Hepatocyte (in vitro differentiated cells): ENCODE results near the gene TBC1D5.

Experiments
- EZH2 ChIP-seq: fragments of 200-600 bp; sonication (generic); IDR thresholded peaks from 2 replicates; pipeline ENCODE4 v1.6.1; 2016; ENCODE audit warnings: antibody characterized with exemption, mild to moderate bottlenecking, borderline replicate concordance
- TF ChIP-seq, protein P1 (sequence below): fragments of 200-600 bp; sonication (generic); IDR thresholded peaks from 2 replicates; pipeline ENCODE4 v1.5.1; 2016; ENCODE audit warnings: antibody characterized with exemption, mild to moderate bottlenecking; ENCODE audit not compliant: poor library complexity

DNA sequence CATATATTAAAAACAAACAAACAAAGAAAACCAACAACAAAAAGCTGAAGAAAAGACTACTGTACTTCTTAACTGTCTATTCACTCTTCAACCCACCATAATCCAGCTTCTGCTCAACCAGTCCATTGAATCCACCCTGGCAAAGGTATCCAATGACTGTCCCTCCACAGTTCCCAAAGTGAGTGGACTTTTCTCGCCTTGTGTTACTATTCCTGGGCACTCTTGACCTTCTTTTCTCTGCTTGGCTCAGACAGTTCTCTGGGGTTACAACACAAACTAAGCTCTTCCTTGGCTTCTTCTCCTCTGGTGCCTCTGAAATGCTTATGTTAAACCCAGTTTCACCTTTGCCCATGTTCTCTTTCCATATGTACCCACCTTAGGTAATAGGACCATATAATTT is 437.5 kb downstream of the TBC1D5 start:
- TF ChIP-seq, protein P1, sequence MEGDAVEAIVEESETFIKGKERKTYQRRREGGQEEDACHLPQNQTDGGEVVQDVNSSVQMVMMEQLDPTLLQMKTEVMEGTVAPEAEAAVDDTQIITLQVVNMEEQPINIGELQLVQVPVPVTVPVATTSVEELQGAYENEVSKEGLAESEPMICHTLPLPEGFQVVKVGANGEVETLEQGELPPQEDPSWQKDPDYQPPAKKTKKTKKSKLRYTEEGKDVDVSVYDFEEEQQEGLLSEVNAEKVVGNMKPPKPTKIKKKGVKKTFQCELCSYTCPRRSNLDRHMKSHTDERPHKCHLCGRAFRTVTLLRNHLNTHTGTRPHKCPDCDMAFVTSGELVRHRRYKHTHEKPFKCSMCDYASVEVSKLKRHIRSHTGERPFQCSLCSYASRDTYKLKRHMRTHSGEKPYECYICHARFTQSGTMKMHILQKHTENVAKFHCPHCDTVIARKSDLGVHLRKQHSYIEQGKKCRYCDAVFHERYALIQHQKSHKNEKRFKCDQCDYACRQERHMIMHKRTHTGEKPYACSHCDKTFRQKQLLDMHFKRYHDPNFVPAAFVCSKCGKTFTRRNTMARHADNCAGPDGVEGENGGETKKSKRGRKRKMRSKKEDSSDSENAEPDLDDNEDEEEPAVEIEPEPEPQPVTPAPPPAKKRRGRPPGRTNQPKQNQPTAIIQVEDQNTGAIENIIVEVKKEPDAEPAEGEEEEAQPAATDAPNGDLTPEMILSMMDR: no peak
- TF ChIP-seq EZH2: no peak
